Measurements from ENCODE around the gene PRMT9. TPM values are rescaled to one million over a fixed set of nuclear protein-coding genes. Genes with fewer than 3 reads are reported as not detected.

PRMT9 gene
- polyA plus RNA-seq, 1 experiment: 12.4 TPM

GRCh38 chr4:147639388-147639787, 44.6 kb downstream of the PRMT9 start:
- Histone ChIP-seq H3K9me3 (ENCODE audit: control insufficient read depth, insufficient read depth, low read length) (no peaks in the 10 kb centered on the region), H3K27ac (ENCODE audit: low read depth, low read length) (no peak overlapping the region), H3K27me3 (ENCODE audit: control insufficient read depth, insufficient read depth, low read length) (no peaks in the 10 kb centered on the region), H3K4me3 (ENCODE audit: low read depth, low read length) (no peak overlapping the region)
- CTCF ChIA-PET: interaction anchor here (2.9 kb wide), 1 partner anchor 227 kb away, joined by 27 read pairs; no protein-coding TSS in a partner anchor
- POLR2A ChIA-PET: no interaction called here
- no peak for TF ChIP-seq CTCF (IDR thresholded peaks at IDR 0.05; ENCODE audit: low read depth, low read length)
- DNase-seq (ENCODE audit: low read depth, low spot score): no peak

DNA sequence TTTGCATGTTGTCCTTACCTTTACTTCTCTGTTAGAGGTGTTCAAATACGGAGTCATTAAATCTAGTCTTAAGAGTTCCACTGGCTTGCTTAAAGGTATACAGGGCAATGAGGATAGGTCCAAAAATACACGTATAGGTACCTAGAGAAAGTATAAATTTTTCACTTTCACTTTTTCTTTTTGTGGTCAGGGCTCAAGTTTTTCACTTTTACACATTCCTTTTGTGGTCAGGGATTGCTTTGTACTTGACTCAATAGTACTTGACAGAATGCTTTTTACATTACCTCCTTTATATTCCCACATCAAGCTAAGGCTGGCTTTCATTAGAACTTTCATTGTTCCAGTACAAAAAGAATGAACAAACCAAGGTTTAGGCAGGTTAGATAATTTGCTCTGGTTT, 45.0 kb downstream of the PRMT9 start:
- H3K4me3 ChIP-seq (ENCODE audit: low read depth, low read length): no peak overlapping the region
- POLR2A ChIA-PET: no interaction called here
- no peak overlapping the region for H3K27ac ChIP-seq (ENCODE audit: low read depth, low read length)
- H3K9me3 ChIP-seq (ENCODE audit: control insufficient read depth, insufficient read depth, low read length): no peaks in the 10 kb centered on the region
- H3K27me3 ChIP-seq (ENCODE audit: control insufficient read depth, insufficient read depth, low read length): no peaks in the 10 kb centered on the region
- no peak for DNase-seq (ENCODE audit: low read depth, low spot score)
- no peak for TF ChIP-seq CTCF (IDR thresholded peaks at IDR 0.05; ENCODE audit: low read depth, low read length)
- CTCF ChIA-PET: interaction anchor here (2.9 kb wide), 1 partner anchor 228 kb away, joined by 27 read pairs; no protein-coding TSS in a partner anchor

GRCh38 chr4:147638365-147638764, 45.6 kb downstream of the PRMT9 start:
- ChIA-PET CTCF (interaction anchor here (2.3 to 2.9 kb wide), 2 partner anchors 228 kb away, joined by 14 to 27 read pairs; no protein-coding TSS in a partner anchor), POLR2A (no interaction called here)
- Histone ChIP-seq H3K27me3 (ENCODE audit: control insufficient read depth, insufficient read depth, low read length) (no peaks in the 10 kb centered on the region), H3K27ac (ENCODE audit: low read depth, low read length) (no peak overlapping the region), H3K4me3 (ENCODE audit: low read depth, low read length) (no peak overlapping the region), H3K9me3 (ENCODE audit: control insufficient read depth, insufficient read depth, low read length) (no peaks in the 10 kb centered on the region)
- DNase-seq (ENCODE audit: low read depth, low spot score): no peak
- TF ChIP-seq CTCF (IDR thresholded peaks at IDR 0.05; ENCODE audit: low read depth, low read length): no peak

GRCh38 chr4:147635348-147635747, 48.6 kb downstream of the PRMT9 start:
- H3K4me3 ChIP-seq (ENCODE audit: low read depth, low read length): no peak overlapping the region
- TF ChIP-seq CTCF (IDR thresholded peaks at IDR 0.05; ENCODE audit: low read depth, low read length): no peak
- no peaks in the 10 kb centered on the region for H3K27me3 ChIP-seq (ENCODE audit: control insufficient read depth, insufficient read depth, low read length)
- ChIA-PET POLR2A (no interaction called here), CTCF (interaction anchor here (3.9 kb wide), 1 partner anchor 231 kb away, joined by 40 read pairs; no protein-coding TSS in a partner anchor)
- no peak overlapping the region for H3K27ac ChIP-seq (ENCODE audit: low read depth, low read length)
- DNase-seq (ENCODE audit: low read depth, low spot score): no peak
- H3K9me3 ChIP-seq (ENCODE audit: control insufficient read depth, insufficient read depth, low read length): no peaks in the 10 kb centered on the region

DNA sequence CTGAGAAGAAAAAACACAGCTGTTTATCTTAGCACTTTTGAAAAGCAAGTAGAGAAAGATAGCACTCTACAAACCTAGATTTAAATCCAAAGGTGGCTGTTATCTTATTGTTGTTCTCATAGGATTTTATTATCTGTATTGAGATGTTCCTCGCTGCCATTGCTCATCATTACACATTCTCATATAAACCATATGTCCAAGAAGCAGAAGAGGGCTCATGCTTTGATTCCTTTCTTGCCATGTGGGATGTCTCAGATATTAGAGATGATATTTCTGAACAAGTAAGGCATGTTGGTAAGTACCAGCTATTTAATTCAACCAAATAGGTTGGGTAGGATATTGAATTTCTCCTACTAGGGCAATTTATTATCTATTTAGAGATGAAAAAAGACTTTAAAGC, 50.3 kb downstream of the PRMT9 start:
- ChIA-PET CTCF (interaction anchor here (0.7 to 3.9 kb wide), 3 partner anchors 11 to 522 kb away, joined by 3 to 40 read pairs (median 4); no protein-coding TSS in a partner anchor), POLR2A (no interaction called here)
- no peak overlapping the region for H3K27ac ChIP-seq (ENCODE audit: low read depth, low read length)
- no peaks in the 10 kb centered on the region for H3K27me3 ChIP-seq (ENCODE audit: control insufficient read depth, insufficient read depth, low read length)
- DNase-seq (ENCODE audit: low read depth, low spot score): no peak
- H3K9me3 ChIP-seq (ENCODE audit: control insufficient read depth, insufficient read depth, low read length): no peaks in the 10 kb centered on the region
- TF ChIP-seq CTCF (IDR thresholded peaks at IDR 0.05; ENCODE audit: low read depth, low read length): no peak
- no peak overlapping the region for H3K4me3 ChIP-seq (ENCODE audit: low read depth, low read length)

Data from AG04450 (cell line).